ENCODE results near the gene NLRC3. TPM values are rescaled to one million over a fixed set of nuclear protein-coding genes. Genes with fewer than 3 reads are reported as not detected.
A peak's percentile ranks its signal among the peaks of the same experiment; 100 is the strongest.

NLRC3 gene
- polyA plus RNA-seq, 1 experiment = not detected

GRCh38 chr16:3513892-3514583 lies 63.2 kb downstream of the NLRC3 start:
- Histone ChIP-seq H3K9me3 (ENCODE audit: control insufficient read depth, insufficient read depth, low read length) (no peaks in the 10 kb centered on the region), H3K27ac (ENCODE audit: low read depth, low read length) (peak overlapping the region; percentile 53), H3K27me3 (ENCODE audit: control insufficient read depth, insufficient read depth, low read length) (no peaks in the 10 kb centered on the region), H3K4me3 (ENCODE audit: low read depth, low read length) (no peak overlapping the region)
- ChIA-PET POLR2A (interaction anchor here (1.5 kb wide), 1 partner anchor 22 kb away, joined by 5 read pairs; no protein-coding TSS in a partner anchor), CTCF (no interaction called here)
- DNase-seq (ENCODE audit: low read depth, low spot score) = no peak
- TF ChIP-seq CTCF (IDR thresholded peaks at IDR 0.05; ENCODE audit: low read depth, low read length) = no peak

DNA sequence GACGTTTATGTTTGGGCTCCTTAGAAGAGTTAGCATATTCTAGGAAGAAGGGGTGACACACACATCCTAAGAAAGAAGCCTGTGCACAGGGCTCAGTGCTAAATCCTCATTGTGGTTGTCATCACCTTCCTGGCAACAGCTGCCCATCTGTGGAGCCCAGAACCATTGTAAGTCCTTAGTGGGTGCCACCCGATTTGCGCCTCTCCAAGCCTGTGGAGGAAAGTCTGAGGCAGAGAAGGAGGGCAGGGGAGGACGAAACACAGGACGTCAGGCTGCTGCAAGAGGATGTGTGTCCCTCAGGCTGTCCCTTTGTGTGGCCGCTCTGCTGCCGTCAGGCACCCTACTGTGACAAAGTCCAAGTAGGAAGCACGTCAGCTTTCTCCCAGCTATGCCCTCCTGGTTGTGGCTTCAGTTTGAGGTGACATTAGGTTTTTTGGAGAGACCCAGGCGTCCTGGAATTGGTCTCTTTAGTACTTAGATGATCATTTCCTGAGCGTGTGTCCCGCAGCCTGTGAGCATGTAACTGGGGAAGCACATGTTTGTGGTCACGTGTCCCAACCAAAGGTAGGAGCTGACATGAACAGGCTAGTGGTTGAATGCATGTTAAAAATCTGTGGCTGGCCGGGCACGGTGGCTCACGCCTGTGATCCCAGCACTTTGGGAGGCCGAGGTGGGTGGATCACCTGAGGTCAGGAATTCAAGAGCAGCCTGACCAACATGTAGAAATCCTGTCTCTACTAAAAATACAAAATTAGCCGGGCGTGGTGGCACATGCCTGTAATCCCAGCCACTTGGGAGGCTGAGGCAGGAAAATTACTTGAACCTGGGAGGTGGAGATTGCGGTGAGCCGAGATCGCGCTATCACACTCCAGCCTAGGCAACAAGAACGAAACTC lies 65.7 kb downstream of the NLRC3 start:
- ChIA-PET POLR2A (no interaction called here), CTCF (interaction anchor here (0.8 kb wide), 1 partner anchor 10 kb away, joined by 3 read pairs; the partner anchor contains the start of gene CLUAP1)
- DNase-seq (ENCODE audit: low read depth, low spot score) = no peak
- Histone ChIP-seq H3K27me3 (ENCODE audit: control insufficient read depth, insufficient read depth, low read length) (no peaks in the 10 kb centered on the region), H3K9me3 (ENCODE audit: control insufficient read depth, insufficient read depth, low read length) (no peaks in the 10 kb centered on the region), H3K4me3 (ENCODE audit: low read depth, low read length) (no peak overlapping the region), H3K27ac (ENCODE audit: low read depth, low read length) (no peak overlapping the region)
- no peak for TF ChIP-seq CTCF (IDR thresholded peaks at IDR 0.05; ENCODE audit: low read depth, low read length)

GRCh38 chr16:3510416-3510815 lies 66.8 kb downstream of the NLRC3 start:
- ChIA-PET CTCF (interaction anchor here (0.7 kb wide), 1 partner anchor 600 kb away, joined by 5 read pairs; no protein-coding TSS in a partner anchor), POLR2A (no interaction called here)
- H3K9me3 ChIP-seq (ENCODE audit: control insufficient read depth, insufficient read depth, low read length) = no peaks in the 10 kb centered on the region

GRCh38 chr16:3509470-3509928 lies 67.7 kb downstream of the NLRC3 start:
- no peak for TF ChIP-seq CTCF (IDR thresholded peaks at IDR 0.05; ENCODE audit: low read depth, low read length)
- CTCF ChIA-PET = no interaction called here

More at GRCh38 chr16:3510416-3510815, 66.8 kb downstream of the NLRC3 start:
- Histone ChIP-seq H3K4me3 (ENCODE audit: low read depth, low read length) (no peak overlapping the region), H3K27me3 (ENCODE audit: control insufficient read depth, insufficient read depth, low read length) (no peaks in the 10 kb centered on the region), H3K27ac (ENCODE audit: low read depth, low read length) (no peak overlapping the region)
- TF ChIP-seq CTCF (IDR thresholded peaks at IDR 0.05; ENCODE audit: low read depth, low read length) = no peak
- DNase-seq (ENCODE audit: low read depth, low spot score) = no peak

DNA sequence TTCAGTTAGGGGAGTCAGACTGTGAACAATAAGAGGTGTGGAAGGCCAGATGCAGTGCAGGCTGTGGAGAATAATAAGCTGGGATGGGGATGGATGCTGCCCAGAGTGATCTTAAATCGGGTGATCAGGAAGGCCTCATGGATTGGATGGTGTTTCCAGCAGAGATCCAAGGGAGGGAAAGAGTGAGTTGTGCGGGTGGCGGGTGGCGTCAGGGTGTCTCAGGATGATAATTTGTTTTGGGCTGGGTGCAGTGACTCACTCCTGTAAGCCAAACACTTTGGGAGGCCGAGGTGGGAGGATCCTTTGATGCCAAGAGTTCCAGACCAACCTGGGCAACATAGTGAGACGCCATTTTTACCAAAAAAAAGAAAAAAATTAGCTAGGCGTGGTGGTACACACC lies 68.5 kb downstream of the NLRC3 start:
- POLR2A ChIA-PET = no interaction called here

More at GRCh38 chr16:3509470-3509928, 67.7 kb downstream of the NLRC3 start:
- H3K27me3 ChIP-seq (ENCODE audit: control insufficient read depth, insufficient read depth, low read length) = no peaks in the 10 kb centered on the region
- no peak for DNase-seq (ENCODE audit: low read depth, low spot score)
- no peaks in the 10 kb centered on the region for H3K9me3 ChIP-seq (ENCODE audit: control insufficient read depth, insufficient read depth, low read length)
- POLR2A ChIA-PET = no interaction called here
- no peak overlapping the region for H3K27ac ChIP-seq (ENCODE audit: low read depth, low read length)
- no peak overlapping the region for H3K4me3 ChIP-seq (ENCODE audit: low read depth, low read length)

More for the DNA sequence above, 68.5 kb downstream of the NLRC3 start:
- DNase-seq (ENCODE audit: low read depth, low spot score) = no peak
- no peak overlapping the region for H3K27ac ChIP-seq (ENCODE audit: low read depth, low read length)
- H3K9me3 ChIP-seq (ENCODE audit: control insufficient read depth, insufficient read depth, low read length) = no peaks in the 10 kb centered on the region
- H3K27me3 ChIP-seq (ENCODE audit: control insufficient read depth, insufficient read depth, low read length) = no peaks in the 10 kb centered on the region
- TF ChIP-seq CTCF (IDR thresholded peaks at IDR 0.05; ENCODE audit: low read depth, low read length) = no peak
- CTCF ChIA-PET = no interaction called here
- H3K4me3 ChIP-seq (ENCODE audit: low read depth, low read length) = no peak overlapping the region

All from AG04450 (cell line).